Activated naive CD8-positive, alpha-beta T cell treated with anti-CD3 and anti-CD28 coated beads, Interleukin-2, amount 50 U/mL, for 24 hours (primary cell): Measurements from ENCODE around the gene C1R.

Source experiments
- ATAC-seq: fragments of 150-1000 bp; cut with Tn5 transposase; one replicate; pipeline ENCODE4 v1.10.0; 2021
- DNase-seq: peaks from one replicate; pipeline ENCODE4 v3.0.0; 2021
- H3K27ac Mint-ChIP-seq: one replicate; pipeline ENCODE4 v1.8.0; 2021; ENCODE audit warnings: mild to moderate bottlenecking, mixed read lengths
- H3K27me3 Mint-ChIP-seq: one replicate; pipeline ENCODE4 v1.8.0; 2021; ENCODE audit warnings: mixed read lengths
- H3K36me3 Mint-ChIP-seq: one replicate; pipeline ENCODE4 v1.8.0; 2021; ENCODE audit warnings: low read depth, mixed read lengths
- H3K4me1 Mint-ChIP-seq: one replicate; pipeline ENCODE4 v1.8.0; 2021; ENCODE audit warnings: mixed read lengths
- H3K4me3 Mint-ChIP-seq: one replicate; pipeline ENCODE4 v1.8.0; 2021; ENCODE audit warnings: mild to moderate bottlenecking, moderate library complexity, mixed read lengths
- H3K9me3 Mint-ChIP-seq: one replicate; pipeline ENCODE4 v1.8.0; 2021; ENCODE audit warnings: mixed read lengths

The C1R gene

DNA sequence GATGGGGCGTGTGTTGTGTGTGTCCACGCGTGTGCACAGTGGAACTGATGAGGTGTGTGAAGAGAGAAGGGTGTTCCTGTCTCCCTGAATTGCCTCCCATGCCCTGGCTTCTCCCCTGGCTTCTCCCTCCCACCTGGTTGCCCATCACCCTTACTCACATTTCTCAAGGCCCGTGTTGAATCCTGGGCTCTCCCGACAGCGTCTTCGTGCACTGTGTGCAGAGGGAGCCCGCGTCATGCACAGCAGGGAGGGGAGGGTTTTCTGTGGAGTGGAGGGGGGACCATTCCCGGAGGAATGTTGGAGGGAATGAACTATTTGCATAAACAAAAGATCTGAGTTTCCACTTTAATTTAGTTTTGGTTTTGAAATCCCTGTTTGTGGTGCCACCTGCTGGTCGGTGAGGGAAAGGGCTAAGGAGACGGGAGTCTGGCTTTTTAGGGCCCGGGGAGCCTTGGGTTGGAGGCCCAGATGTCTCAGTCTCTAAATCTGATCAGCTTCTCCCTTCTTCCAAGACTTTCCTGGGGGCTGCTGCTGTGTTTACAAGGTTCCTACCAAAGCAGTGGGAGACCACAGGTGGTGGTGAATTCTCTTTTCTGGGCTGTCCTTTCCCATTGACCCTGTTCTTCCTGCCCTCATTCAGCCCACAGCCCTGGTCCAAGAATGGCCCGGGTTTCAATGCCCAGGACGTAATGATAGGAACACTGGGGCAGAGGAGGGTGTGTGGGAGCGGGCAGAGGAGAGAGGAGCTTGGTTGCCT lies at the start of gene C1R:
C1R (minus strand) TSS at position 217 of the 757 bp plus-strand sequence; CDS start at position 160, 57 bp downstream.
- no peak within 1 kb of the TSS for H3K27ac Mint-ChIP-seq
- no peaks in the 10 kb centered on the region for H3K27me3 Mint-ChIP-seq

DNA sequence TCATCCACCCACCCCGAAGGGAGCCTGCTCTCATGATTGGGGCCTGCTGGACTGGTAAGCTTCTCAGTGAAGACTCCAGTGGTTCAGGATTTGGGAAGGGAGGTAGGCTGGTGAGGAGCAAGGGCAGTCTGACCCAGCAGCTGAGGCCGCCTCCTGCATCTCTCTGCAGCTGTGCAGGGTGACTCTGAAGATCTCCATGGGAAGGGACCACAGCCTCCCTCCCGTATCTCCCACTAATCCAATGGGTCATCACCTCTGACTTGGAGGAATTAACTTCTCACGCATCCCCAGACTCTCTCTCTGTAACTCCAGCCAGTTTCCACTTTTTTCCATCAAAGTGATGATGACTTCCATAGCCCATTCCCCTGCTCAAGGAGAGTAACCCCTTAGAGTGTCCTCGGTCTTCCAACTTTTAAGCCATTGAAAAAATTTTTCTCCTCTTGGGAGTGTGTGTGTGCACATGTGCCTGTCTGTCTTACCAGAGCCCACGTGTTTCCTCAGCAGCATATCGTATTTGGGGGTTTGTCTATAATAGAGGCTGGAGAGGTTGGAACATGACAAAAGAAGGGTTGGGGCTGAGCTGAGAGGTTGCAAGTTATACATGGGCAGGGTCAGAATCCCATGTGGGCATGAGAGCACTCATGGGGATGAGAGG lies 49.2 kb upstream of the C1R start:
- H3K9me3 Mint-ChIP-seq, result no peaks in the 10 kb centered on the region
- H3K4me1 Mint-ChIP-seq, result no peaks in the 10 kb centered on the region
- DNase-seq (no peak), ATAC-seq (no peak)
- H3K27me3 Mint-ChIP-seq, result no peaks in the 10 kb centered on the region
- no peak overlapping the region for H3K27ac Mint-ChIP-seq
- peaks cover 11% of the 10 kb centered on the region for H3K36me3 Mint-ChIP-seq
- no peak overlapping the region for H3K4me3 Mint-ChIP-seq

More for the DNA sequence above, at the start of gene C1R:
- H3K36me3 Mint-ChIP-seq, result no peaks in the 10 kb centered on the region
- H3K4me1 Mint-ChIP-seq, result peaks cover 6% of the 10 kb centered on the region
- ATAC-seq (peak; percentile 54), DNase-seq (peak; percentile 76)
- H3K9me3 Mint-ChIP-seq, result no peaks in the 10 kb centered on the region
- H3K4me3 Mint-ChIP-seq, result peak within 1 kb of the TSS; percentile 77

DNA sequence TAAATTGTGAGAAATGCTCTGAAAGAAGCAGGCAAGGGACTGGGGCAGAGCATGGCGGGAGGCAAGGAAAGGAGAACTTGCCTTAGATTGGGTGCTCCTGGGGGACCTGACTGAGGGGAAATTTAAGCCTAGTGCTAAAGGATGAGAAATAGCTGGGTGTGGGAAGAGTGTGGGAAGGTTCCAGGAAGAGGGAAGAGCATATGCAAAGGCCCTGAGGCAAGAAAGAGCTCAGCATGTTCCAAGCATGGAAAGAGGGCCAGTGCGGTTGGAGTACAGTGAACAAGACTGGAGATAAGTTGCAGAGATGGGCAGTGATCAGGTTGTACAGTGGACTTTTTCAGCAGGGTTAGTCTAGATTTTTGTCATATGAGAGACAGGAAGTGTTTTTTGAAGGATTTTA lies 47.0 kb upstream of the C1R start:
- ATAC-seq, result no peak
- no peaks in the 10 kb centered on the region for H3K9me3 Mint-ChIP-seq

GRCh38 chr12:7137908-7138307 lies 45.7 kb upstream of the C1R start:
- H3K4me1 Mint-ChIP-seq, result peaks cover 3% of the 10 kb centered on the region
- H3K9me3 Mint-ChIP-seq, result no peaks in the 10 kb centered on the region
- no peak overlapping the region for H3K27ac Mint-ChIP-seq
- H3K4me3 Mint-ChIP-seq, result no peak overlapping the region
- H3K27me3 Mint-ChIP-seq, result no peaks in the 10 kb centered on the region
- DNase-seq (no peak), ATAC-seq (no peak)
- peaks cover 14% of the 10 kb centered on the region for H3K36me3 Mint-ChIP-seq

More for the DNA sequence above, 47.0 kb upstream of the C1R start:
- DNase-seq, result no peak
- H3K27me3 Mint-ChIP-seq, result no peaks in the 10 kb centered on the region
- no peak overlapping the region for H3K27ac Mint-ChIP-seq
- H3K4me3 Mint-ChIP-seq, result no peak overlapping the region
- H3K4me1 Mint-ChIP-seq, result no peaks in the 10 kb centered on the region
- H3K36me3 Mint-ChIP-seq, result peaks cover 14% of the 10 kb centered on the region

GRCh38 chr12:7136676-7137075 lies 44.4 kb upstream of the C1R start:
- H3K4me1 Mint-ChIP-seq, result peaks cover 13% of the 10 kb centered on the region
- H3K9me3 Mint-ChIP-seq, result no peaks in the 10 kb centered on the region
- DNase-seq (no peak), ATAC-seq (no peak)
- H3K27me3 Mint-ChIP-seq, result no peaks in the 10 kb centered on the region
- H3K27ac Mint-ChIP-seq, result no peak overlapping the region
- H3K4me3 Mint-ChIP-seq, result no peak overlapping the region
- peaks cover 14% of the 10 kb centered on the region for H3K36me3 Mint-ChIP-seq

DNA sequence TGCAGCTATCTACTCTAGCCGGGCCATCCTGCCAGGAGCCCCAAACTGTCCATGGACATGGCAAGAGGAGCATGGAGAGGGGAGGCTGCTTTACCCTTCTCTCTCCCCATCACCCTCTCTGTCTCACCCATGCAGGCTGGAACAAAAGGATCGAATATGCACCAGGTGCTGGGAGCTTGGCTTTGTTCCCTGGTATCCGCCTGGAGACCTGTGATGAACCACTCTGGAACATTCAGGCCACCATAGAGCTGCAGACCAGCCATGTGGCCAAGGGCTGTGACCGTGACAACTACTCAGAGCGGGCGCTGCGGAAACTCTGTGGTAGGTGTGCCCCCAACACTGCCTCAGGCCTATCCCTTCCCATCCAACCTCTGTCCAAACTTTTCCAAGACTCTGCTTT lies 43.8 kb upstream of the C1R start:
- Mint-ChIP-seq H3K27me3 (no peaks in the 10 kb centered on the region), H3K9me3 (no peaks in the 10 kb centered on the region), H3K36me3 (peaks cover 11% of the 10 kb centered on the region), H3K4me1 (peaks cover 19% of the 10 kb centered on the region), H3K4me3 (no peak overlapping the region), H3K27ac (no peak overlapping the region)
- DNase-seq (no peak), ATAC-seq (no peak)

DNA sequence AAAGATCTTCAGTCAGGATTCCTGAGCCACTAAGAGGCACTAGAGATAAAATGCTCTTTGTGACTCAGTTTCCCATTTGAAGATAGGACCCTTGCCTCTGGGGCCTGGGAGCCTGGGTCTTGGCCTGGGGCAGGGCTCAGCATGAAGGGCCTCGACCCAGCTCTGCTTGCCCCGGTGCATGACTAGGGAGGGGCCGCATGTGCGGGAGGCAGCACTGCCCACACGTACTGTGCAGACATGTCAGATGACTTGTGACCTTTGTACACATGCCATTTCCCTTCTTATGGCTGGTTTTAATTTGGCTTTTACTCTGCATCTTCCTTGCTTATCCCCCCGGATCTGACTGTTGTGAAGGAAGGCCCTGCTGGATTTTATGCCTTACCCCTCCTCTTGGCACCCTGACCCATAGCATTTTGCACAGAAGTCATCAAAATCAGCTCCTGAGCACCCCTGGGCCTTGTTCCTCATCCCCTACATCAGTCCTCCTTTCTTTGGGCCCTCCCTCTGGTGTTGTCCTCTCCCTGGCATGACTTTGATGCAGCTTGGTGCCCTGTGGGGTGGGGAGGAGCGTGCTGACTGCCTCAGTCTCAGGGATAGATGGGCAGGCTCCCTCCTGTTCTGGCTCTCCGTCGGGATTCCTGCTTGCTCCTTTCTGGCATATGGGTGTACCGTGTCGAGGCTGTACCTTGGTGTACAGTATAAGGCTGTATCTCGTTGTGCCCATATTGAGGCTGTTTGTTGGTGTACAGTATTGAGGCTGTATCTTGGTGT lies 42.3 kb upstream of the C1R start:
- H3K27ac Mint-ChIP-seq, result no peak overlapping the region
- ATAC-seq (no peak), DNase-seq (no peak)
- peaks cover 11% of the 10 kb centered on the region for H3K36me3 Mint-ChIP-seq
- H3K27me3 Mint-ChIP-seq, result no peaks in the 10 kb centered on the region
- H3K9me3 Mint-ChIP-seq, result no peaks in the 10 kb centered on the region
- peaks cover 29% of the 10 kb centered on the region for H3K4me1 Mint-ChIP-seq
- no peak overlapping the region for H3K4me3 Mint-ChIP-seq

DNA sequence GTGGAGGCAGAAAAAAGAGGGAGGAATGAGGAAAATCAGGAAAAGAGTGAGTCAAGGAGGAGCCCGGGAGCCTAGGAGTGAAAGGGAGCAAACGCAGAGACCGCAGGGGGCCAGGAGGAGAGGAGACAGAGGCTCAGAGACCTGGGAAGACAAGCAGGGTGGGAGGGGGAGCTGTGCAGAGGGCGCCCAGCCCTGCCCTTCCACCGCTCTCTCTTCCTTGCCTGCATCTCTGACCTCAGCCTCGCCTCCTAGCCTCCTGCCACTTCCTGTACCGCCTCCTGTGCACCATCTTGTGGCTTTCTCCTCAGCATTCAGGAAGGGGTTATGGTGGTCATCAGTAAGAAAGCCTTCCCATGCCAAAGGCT lies 39.2 kb upstream of the C1R start:
- Mint-ChIP-seq H3K4me3 (peak overlapping the region; percentile 87), H3K27me3 (no peaks in the 10 kb centered on the region), H3K9me3 (no peaks in the 10 kb centered on the region), H3K27ac (peak overlapping the region; percentile 50), H3K36me3 (peaks cover 8% of the 10 kb centered on the region), H3K4me1 (peaks cover 34% of the 10 kb centered on the region)
- DNase-seq (peak; percentile 51), ATAC-seq (peak; percentile 64)

GRCh38 chr12:7130701-7131501 lies 38.7 kb upstream of the C1R start:
- Mint-ChIP-seq H3K4me3 (peak overlapping the region; percentile 87), H3K27ac (peak overlapping the region; percentile 50), H3K36me3 (peaks cover 8% of the 10 kb centered on the region), H3K4me1 (peaks cover 34% of the 10 kb centered on the region), H3K27me3 (no peaks in the 10 kb centered on the region), H3K9me3 (no peaks in the 10 kb centered on the region)
- ATAC-seq (peak; percentile 65), DNase-seq (peak; percentile 73)

DNA sequence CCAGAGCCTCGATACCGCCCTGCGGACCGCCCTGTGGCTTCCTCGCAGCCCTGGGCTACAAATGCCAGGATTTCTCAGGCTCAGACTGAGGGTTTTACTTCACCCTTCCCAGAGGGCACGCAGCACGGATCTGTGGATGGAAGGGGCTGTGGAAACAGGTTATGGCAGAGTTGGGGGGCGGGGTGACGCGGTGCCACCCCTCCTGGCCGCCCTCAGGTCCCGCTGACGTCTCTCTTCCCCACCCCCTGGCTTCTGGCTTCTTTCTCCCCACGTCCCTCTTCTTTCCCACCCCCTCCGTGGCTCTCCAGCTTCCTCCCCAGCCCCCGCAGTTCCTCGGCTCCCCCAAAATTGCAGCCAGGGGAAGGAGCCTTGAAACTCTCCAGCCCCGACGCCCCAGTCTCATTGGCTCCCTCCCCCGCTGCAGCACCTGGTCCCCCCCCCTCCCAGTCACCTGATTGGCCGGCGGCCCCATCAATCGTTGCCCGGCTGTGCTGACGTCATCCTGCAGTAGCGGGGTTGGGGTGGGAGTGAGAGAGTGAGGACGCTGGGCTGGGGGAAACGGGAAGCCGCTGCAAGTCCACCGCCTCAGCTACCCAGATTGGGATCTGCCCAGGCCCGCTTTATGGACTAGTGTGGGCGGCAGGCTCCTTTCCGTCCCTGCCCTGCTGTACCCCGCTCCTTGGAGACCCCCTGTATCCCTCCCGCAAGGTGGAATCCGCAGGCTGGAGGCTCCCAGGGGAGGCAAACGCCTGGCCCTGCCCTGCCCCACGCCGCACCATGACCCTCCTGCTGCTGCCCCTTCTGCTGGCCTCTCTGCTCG lies 37.8 kb upstream of the C1R start, which contains the start of gene CLSTN3:
CLSTN3 (plus strand) TSS at position 500 of the 820 bp plus-strand sequence; CDS start at position 778, 278 bp downstream.
- Mint-ChIP-seq H3K9me3 (no peaks in the 10 kb centered on the region), H3K4me1 (peaks cover 39% of the 10 kb centered on the region), H3K27ac (peak within 1 kb of the TSS; percentile 50), H3K27me3 (no peaks in the 10 kb centered on the region), H3K36me3 (peaks cover 4% of the 10 kb centered on the region), H3K4me3 (peak within 1 kb of the TSS; percentile 87)
- ATAC-seq (peak; percentile 70), DNase-seq (peak; percentile 84)

GRCh38 chr12:7129287-7129871 lies 37.1 kb upstream of the C1R start:
- Mint-ChIP-seq H3K4me1 (peaks cover 43% of the 10 kb centered on the region), H3K36me3 (peaks cover 4% of the 10 kb centered on the region), H3K4me3 (peak overlapping the region; percentile 87), H3K27ac (no peak overlapping the region), H3K27me3 (no peaks in the 10 kb centered on the region), H3K9me3 (no peaks in the 10 kb centered on the region)
- no peak for DNase-seq
- ATAC-seq, result no peak

- Mint-ChIP-seq H3K9me3 (no peaks in the 10 kb centered on the region), H3K27ac (no peak within 1 kb of the TSS), H3K27me3 (no peaks in the 10 kb centered on the region), H3K36me3 (peaks cover 4% of the 10 kb centered on the region), H3K4me3 (peak within 1 kb of the TSS; percentile 87), H3K4me1 (peaks cover 43% of the 10 kb centered on the region)
- ATAC-seq (no peak), DNase-seq (no peak)
Observed at GRCh38 chr12:7128681-7129286, 36.5 kb upstream of the C1R start, which contains the start of gene RBP5. TSS of gene RBP5 (minus strand) at chr12:7128889. CDS start at chr12:7128775, 114 bp downstream.
